NCI-H1048 (cell line): Measurements from ENCODE around the gene PPP1CC.
"Not testable (repeated sequence)": the region's sequence is repeated elsewhere in the genome, so short reads cannot be mapped to it uniquely, and the experiment has no call there.

Experiments
- DNase-seq: peaks from one replicate; lab custom pipeline; 2025; lab: John Stamatoyannopoulos, UW

PPP1CC gene

DNA sequence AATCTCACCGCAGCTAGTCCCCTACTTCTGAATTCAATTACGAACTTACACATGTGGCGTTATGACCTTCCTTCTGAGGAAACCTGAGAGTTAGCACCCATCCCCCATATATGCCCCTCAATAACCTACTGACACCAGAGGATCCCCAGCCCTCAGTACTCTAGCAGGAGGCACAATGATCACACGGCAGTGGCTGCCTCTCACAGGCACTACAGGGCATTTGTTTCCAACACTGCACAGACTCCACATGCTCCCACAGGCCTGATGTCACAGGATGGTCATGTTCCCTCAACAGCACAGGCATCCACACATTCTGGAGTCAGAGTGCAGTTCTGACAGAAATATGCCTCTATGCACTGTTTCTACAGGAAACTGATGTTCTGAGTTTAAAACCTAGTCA lies 17.4 kb downstream of the PPP1CC start:
- DNase-seq, result no peak

GRCh38 chr12:110722892-110723291 lies 19.8 kb downstream of the PPP1CC start:
- not testable (repeated sequence) for DNase-seq

DNA sequence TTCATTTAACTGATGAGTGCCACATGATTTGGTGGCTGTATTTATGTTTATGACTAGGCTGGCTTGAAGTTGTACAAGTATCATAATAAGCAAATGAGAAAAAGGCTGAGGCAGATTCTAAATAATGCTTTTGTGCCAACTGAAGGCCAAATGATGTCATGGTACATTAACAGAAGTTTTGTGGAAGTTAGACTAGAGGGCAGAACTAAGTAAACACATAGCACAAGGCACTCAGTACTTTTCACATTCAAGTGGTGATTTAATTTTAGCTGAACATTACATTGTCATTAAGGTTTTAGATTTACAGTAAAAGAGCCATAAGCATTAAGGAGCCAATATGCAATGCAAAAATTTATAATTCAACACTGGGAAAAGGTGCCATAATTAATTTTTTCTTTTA lies 21.1 kb downstream of the PPP1CC start:
- DNase-seq, result no peak

- DNase-seq, result no peak
These were observed 22.2 kb downstream of the PPP1CC start for GRCh38 chr12:110720516-110720915.

GRCh38 chr12:110718222-110718908 lies 24.3 kb downstream of the PPP1CC start:
- DNase-seq, result no peak

DNA sequence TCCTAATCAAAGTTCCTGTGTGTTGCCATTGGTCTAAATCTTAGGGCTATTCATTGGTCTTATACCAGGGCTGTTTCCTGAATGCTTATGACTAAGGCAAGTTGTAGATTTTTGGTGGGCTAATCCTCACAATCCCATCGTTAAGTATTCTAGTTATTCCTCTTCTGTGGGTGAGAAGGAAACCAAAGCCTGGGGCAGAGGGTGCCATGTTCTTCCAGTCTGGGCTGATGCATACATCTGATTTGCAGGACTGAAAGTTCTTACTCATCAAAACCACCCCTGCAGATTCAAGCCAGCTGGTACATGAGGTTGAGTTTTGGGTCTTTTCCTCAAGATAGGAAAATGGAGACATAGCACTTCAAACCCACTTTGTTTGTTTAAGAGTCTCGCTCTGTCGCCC lies 25.7 kb downstream of the PPP1CC start:
- no peak for DNase-seq

- no peak for DNase-seq
These were observed 33.8 kb downstream of the PPP1CC start for GRCh38 chr12:110708917-110709316.

- DNase-seq, result no peak
These were observed 37.4 kb downstream of the PPP1CC start for GRCh38 chr12:110705309-110705708.

GRCh38 chr12:110704750-110705149 lies 37.9 kb downstream of the PPP1CC start:
- DNase-seq, result no peak

- DNase-seq, result no peak
These were observed 38.5 kb downstream of the PPP1CC start for GRCh38 chr12:110704231-110704630.

DNA sequence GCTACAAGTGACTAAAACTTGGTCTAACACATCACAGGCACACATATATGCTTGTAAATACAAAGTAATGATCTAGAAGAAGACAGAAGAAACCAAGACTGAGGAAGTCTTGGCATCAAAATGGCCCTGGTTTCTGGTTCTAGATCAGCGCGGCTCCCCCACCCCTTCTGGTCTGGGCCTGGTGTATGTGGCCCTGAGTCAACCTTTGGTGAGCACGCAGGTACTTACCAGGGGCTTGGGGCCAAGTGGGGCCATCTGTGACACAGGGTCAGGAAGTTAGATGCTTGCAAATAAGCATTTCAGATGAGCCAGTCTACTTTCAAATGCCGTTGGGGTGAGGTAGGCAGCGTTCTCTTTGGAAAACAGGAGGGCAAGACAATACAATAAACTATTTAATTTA lies 40.6 kb downstream of the PPP1CC start:
- DNase-seq, result no peak

DNA sequence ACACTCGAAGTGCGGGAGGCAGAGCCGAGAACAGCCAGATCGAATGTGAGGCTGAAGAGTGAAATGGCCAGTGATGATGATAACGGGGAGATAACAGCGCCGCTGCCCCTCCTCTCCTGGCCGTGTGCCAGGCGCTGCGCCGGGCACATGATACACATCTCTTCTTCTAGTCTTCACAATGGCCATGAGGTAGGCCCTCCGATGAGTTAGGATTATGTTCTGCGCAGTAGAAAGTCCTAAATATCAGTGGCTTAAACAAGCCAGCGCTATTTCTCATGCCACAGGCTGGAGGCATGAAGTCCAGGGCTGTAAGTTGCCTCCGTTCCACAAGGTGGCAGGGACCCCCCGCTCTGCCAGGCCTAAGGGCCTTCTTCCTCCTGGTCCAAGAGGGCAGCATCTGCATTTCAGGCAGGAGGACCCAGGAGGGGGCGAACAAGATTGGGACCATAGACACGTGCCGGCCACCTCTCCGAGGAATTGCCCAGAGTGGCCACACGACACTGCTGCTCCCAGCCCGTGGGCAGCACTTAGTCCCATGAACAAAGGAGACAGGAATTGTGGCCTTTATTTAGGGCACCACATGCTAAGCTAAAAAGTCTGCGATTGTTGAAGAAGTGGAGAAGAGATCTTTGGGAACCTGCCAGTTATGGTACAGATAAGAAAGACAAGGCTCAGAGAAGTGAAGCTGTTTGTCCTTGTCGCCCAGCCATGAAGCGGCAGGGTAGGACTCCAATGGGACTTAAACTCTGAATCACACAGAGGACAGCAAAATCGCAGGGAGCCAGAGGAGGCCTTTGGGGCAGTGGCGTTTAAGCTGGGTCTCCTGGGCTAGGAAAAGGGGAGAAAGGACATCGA lies 42.9 kb downstream of the PPP1CC start:
- no peak for DNase-seq

DNA sequence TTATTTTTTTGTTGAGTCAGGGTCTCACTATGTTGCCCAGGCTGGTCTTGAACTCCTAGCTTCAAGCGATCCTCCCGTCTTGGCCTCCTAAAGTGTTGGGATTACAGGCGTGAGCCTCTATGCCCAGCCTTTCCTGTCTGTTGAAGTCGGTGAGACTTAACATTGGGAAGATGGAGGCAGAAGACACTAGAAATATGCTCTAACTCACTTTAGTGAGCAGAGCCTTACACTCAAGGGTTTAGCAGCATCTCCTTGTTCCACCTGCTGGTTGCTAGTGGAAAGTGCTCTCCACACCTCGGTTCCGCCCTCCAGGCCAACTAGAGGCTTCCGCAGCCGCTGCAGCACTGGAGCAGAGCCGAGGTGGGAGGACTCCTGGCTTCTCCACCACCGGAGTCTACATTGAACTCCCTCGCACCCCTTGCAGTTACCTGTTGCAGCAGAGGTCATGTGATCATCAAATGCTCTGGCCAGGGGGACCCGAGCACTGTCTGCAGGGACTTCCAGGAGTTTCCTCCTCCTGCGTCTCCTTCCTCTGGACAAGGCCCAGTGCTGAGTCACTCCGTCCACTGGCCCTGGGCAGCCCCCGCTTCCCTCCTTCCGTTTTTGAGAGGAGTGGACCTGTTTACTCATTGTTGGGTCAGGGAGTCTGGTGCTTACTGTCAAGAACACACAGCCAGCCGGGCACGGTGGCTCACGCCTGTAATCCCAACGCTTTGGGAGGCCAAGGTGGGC lies 44.4 kb downstream of the PPP1CC start:
- no peak for DNase-seq

- DNase-seq, result no peak
These were observed 45.5 kb downstream of the PPP1CC start for GRCh38 chr12:110697236-110697635.

- no peak for DNase-seq
These were observed 46.4 kb downstream of the PPP1CC start for GRCh38 chr12:110696283-110696682.

- no peak for DNase-seq
These were observed 48.3 kb downstream of the PPP1CC start for GRCh38 chr12:110694330-110694901.

GRCh38 chr12:110693731-110694130 lies 49.0 kb downstream of the PPP1CC start:
- no peak for DNase-seq

GRCh38 chr12:110690127-110690430 lies 52.6 kb downstream of the PPP1CC start:
- DNase-seq, result no peak

- no peak for DNase-seq
These were observed 53.2 kb downstream of the PPP1CC start for GRCh38 chr12:110689281-110690126.

GRCh38 chr12:110688446-110689280 lies 54.0 kb downstream of the PPP1CC start, which contains the start of gene HVCN1:
TSS of gene HVCN1 (minus strand) at chr12:110689115. CDS start at chr12:110683245, 5,870 bp downstream.
- no peak for DNase-seq
